ENCODE measurements around the gene CCNB1IP1.

GRCh38 chr14:20379743-20380142, 46.7 kb upstream of the CCNB1IP1 start:
- TF ChIP-seq SMC3 (IDR thresholded peaks at IDR 0.05; ENCODE audit: low read depth, low read length) (no peak), SIN3A (IDR thresholded peaks at IDR 0.05; ENCODE audit: borderline replicate concordance, low read depth, low read length) (no peak), YY1 (IDR thresholded peaks at IDR 0.05; ENCODE audit: low read depth) (no peak), POLR2AphosphoS5 (IDR thresholded peaks at IDR 0.05; ENCODE audit: low read depth, low read length) (no peak), USF1 (IDR thresholded peaks at IDR 0.05; ENCODE audit: borderline replicate concordance, low read depth) (no peak)
- TF ChIP-seq, protein P1, sequence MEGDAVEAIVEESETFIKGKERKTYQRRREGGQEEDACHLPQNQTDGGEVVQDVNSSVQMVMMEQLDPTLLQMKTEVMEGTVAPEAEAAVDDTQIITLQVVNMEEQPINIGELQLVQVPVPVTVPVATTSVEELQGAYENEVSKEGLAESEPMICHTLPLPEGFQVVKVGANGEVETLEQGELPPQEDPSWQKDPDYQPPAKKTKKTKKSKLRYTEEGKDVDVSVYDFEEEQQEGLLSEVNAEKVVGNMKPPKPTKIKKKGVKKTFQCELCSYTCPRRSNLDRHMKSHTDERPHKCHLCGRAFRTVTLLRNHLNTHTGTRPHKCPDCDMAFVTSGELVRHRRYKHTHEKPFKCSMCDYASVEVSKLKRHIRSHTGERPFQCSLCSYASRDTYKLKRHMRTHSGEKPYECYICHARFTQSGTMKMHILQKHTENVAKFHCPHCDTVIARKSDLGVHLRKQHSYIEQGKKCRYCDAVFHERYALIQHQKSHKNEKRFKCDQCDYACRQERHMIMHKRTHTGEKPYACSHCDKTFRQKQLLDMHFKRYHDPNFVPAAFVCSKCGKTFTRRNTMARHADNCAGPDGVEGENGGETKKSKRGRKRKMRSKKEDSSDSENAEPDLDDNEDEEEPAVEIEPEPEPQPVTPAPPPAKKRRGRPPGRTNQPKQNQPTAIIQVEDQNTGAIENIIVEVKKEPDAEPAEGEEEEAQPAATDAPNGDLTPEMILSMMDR (IDR thresholded peaks at IDR 0.05), result no peak
